ENCODE data around the gene SDR9C7. TPM values are rescaled to one million over a fixed set of nuclear protein-coding genes. Genes with fewer than 3 reads are reported as not detected.
"Not testable (repeated sequence)": the region's sequence is repeated elsewhere in the genome, so short reads cannot be mapped to it uniquely, and the experiment has no call there.

SDR9C7 gene
- total RNA-seq, 1 donor from 2014 or later = not detected

- H4K20me1 ChIP-seq (ENCODE audit: insufficient read depth, low read length) = no peaks in the 10 kb centered on the region
- H3K79me2 ChIP-seq (ENCODE audit: insufficient read depth, low read length) = no peaks in the 10 kb centered on the region
- H3K27me3 Mint-ChIP-seq (ENCODE audit: low read depth, unreplicated experiment) = no peaks in the 10 kb centered on the region
- no peak overlapping the region for H3K27ac ChIP-seq (ENCODE audit: low read depth, low read length)
- DNase-seq (ENCODE audit: low read depth) (no peak), FAIRE-seq (no peak)
- no peak overlapping the region for H3K9ac ChIP-seq (ENCODE audit: low read length)
- no peak overlapping the region for H3K4me3 Mint-ChIP-seq (ENCODE audit: unreplicated experiment)
- no peaks in the 10 kb centered on the region for H3K9me3 Mint-ChIP-seq (ENCODE audit: unreplicated experiment)
- no peak overlapping the region for H3K4me2 ChIP-seq (ENCODE audit: low read length)
- no peak overlapping the region for H3K4me3 ChIP-seq (ENCODE audit: insufficient read depth, low read depth, low read length)
- no peaks in the 10 kb centered on the region for H3K4me1 ChIP-seq (ENCODE audit: insufficient read depth, low read length)
- H3K36me3 Mint-ChIP-seq (ENCODE audit: low read depth, unreplicated experiment) = peaks cover 3% of the 10 kb centered on the region
- H3K9me3 ChIP-seq (ENCODE audit: insufficient read depth, low read depth, low read length) = no peaks in the 10 kb centered on the region
- TF ChIP-seq EZH2 (IDR thresholded peaks at IDR 0.05; ENCODE audit: insufficient read depth, low read length) = no peak
- TF ChIP-seq, protein P1, sequence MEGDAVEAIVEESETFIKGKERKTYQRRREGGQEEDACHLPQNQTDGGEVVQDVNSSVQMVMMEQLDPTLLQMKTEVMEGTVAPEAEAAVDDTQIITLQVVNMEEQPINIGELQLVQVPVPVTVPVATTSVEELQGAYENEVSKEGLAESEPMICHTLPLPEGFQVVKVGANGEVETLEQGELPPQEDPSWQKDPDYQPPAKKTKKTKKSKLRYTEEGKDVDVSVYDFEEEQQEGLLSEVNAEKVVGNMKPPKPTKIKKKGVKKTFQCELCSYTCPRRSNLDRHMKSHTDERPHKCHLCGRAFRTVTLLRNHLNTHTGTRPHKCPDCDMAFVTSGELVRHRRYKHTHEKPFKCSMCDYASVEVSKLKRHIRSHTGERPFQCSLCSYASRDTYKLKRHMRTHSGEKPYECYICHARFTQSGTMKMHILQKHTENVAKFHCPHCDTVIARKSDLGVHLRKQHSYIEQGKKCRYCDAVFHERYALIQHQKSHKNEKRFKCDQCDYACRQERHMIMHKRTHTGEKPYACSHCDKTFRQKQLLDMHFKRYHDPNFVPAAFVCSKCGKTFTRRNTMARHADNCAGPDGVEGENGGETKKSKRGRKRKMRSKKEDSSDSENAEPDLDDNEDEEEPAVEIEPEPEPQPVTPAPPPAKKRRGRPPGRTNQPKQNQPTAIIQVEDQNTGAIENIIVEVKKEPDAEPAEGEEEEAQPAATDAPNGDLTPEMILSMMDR (IDR thresholded peaks at IDR 0.05; ENCODE audit: insufficient read depth, low read depth, low read length) = no peak
- no peak overlapping the region for H2AFZ ChIP-seq (ENCODE audit: low read depth, low read length)
- H3K27ac Mint-ChIP-seq (ENCODE audit: unreplicated experiment) = no peak overlapping the region
- peaks cover 7% of the 10 kb centered on the region for H3K4me1 Mint-ChIP-seq (ENCODE audit: low read depth, unreplicated experiment)
- H3K36me3 ChIP-seq (ENCODE audit: insufficient read depth, low read length) = no peaks in the 10 kb centered on the region
- no peaks in the 10 kb centered on the region for H3K27me3 ChIP-seq (ENCODE audit: insufficient read depth, low read length)
These were observed 44.4 kb upstream of the SDR9C7 start for GRCh38 chr12:56978397-56979138.

DNA sequence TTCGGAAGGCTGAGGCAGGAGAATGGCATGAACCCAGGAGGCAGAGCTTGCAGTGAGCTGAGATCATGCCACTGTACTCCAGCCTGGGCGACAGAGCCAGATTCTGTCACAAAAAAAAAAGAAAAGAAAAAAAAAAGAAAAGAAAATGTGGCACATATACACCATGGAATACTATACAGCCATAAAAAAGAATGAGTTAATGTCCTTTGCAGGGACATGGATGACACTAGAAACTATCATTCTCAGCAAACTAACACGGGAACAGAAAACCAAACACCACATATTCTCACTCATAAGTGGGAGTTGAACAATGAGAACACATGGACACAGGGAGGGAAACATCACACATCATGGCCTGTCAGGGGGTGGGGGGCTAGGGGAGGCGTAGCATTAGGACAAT is 43.2 kb upstream of the SDR9C7 start:
- not testable (repeated sequence) for H3K27ac Mint-ChIP-seq (ENCODE audit: unreplicated experiment); H3K4me2 ChIP-seq (ENCODE audit: low read length); H3K9me3 ChIP-seq (ENCODE audit: insufficient read depth, low read depth, low read length); H3K4me1 Mint-ChIP-seq (ENCODE audit: low read depth, unreplicated experiment); H3K4me3 Mint-ChIP-seq (ENCODE audit: unreplicated experiment); H2AFZ ChIP-seq (ENCODE audit: low read depth, low read length); H3K27me3 Mint-ChIP-seq (ENCODE audit: low read depth, unreplicated experiment); H3K36me3 ChIP-seq (ENCODE audit: insufficient read depth, low read length); H3K9me3 Mint-ChIP-seq (ENCODE audit: unreplicated experiment); H3K4me1 ChIP-seq (ENCODE audit: insufficient read depth, low read length); H4K20me1 ChIP-seq (ENCODE audit: insufficient read depth, low read length); H3K27ac ChIP-seq (ENCODE audit: low read depth, low read length); DNase-seq (ENCODE audit: low read depth); H3K4me3 ChIP-seq (ENCODE audit: insufficient read depth, low read depth, low read length); H3K36me3 Mint-ChIP-seq (ENCODE audit: low read depth, unreplicated experiment); H3K9ac ChIP-seq (ENCODE audit: low read length); H3K27me3 ChIP-seq (ENCODE audit: insufficient read depth, low read length); FAIRE-seq; H3K79me2 ChIP-seq (ENCODE audit: insufficient read depth, low read length)

DNA sequence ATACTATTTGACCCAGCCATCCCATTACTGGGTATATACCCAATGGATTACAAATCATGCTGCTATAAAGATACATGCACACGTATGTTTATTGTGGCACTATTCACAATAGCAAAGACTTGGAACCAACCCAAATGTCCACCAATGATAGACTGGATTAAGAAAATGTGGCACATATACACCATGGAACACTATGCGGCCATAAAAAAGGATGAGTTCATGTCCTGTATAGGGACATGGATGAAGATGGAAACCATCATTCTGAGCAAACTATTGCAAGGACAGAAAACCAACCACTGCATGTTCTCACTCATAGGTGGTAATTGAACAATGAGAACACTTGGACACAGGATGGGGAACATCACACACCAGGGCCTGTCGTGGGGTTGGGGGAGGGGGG is 40.0 kb upstream of the SDR9C7 start:
- not testable (repeated sequence) for H4K20me1 ChIP-seq (ENCODE audit: insufficient read depth, low read length); H3K27me3 ChIP-seq (ENCODE audit: insufficient read depth, low read length); H3K27ac Mint-ChIP-seq (ENCODE audit: unreplicated experiment); H3K9me3 ChIP-seq (ENCODE audit: insufficient read depth, low read depth, low read length); H3K4me3 Mint-ChIP-seq (ENCODE audit: unreplicated experiment); H3K27ac ChIP-seq (ENCODE audit: low read depth, low read length); DNase-seq (ENCODE audit: low read depth); H3K4me1 Mint-ChIP-seq (ENCODE audit: low read depth, unreplicated experiment); H3K36me3 ChIP-seq (ENCODE audit: insufficient read depth, low read length); H3K4me2 ChIP-seq (ENCODE audit: low read length); H3K4me3 ChIP-seq (ENCODE audit: insufficient read depth, low read depth, low read length); H3K4me1 ChIP-seq (ENCODE audit: insufficient read depth, low read length); FAIRE-seq; H3K36me3 Mint-ChIP-seq (ENCODE audit: low read depth, unreplicated experiment); H3K9ac ChIP-seq (ENCODE audit: low read length); H2AFZ ChIP-seq (ENCODE audit: low read depth, low read length); H3K79me2 ChIP-seq (ENCODE audit: insufficient read depth, low read length)
- peaks cover 11% of the 10 kb centered on the region for H3K9me3 Mint-ChIP-seq (ENCODE audit: unreplicated experiment)
- peaks cover 27% of the 10 kb centered on the region for H3K27me3 Mint-ChIP-seq (ENCODE audit: low read depth, unreplicated experiment)

- H3K27ac Mint-ChIP-seq (ENCODE audit: unreplicated experiment); H3K4me2 ChIP-seq (ENCODE audit: low read length); H3K4me3 Mint-ChIP-seq (ENCODE audit: unreplicated experiment): not testable (repeated sequence)
These were observed 34.7 kb upstream of the SDR9C7 start for GRCh38 chr12:56968910-56969309.

DNA sequence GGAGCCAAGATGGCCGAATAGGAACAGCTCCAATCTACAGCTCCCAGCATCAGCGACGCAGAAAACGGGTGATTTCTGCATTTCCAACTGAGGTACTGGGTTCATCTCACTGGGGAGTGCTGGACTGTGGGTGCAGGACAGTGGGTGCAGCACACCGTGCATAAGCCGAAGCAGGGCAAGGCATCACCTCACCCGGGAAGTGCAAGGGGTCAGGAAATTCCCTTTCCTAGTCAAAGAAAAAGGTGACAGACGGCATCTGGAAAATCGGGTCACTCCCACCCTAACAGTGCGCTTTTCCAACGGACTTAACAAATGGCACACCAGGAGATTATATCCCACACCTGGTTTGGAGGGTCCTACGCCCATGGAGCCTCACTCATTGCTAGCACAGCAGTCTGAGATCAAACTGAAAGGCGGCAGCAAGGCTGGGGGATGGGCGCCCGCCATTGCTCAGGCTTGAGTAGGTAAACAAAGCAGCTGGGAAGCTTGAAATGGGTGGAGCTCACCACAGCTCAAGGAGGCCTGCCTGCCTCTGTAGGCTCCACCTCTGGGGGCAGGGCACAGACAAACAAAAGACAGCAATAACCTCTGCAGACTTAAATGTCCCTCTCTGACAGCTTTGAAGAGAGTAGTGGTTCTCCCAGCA is 31.9 kb upstream of the SDR9C7 start:
- Mint-ChIP-seq H3K9me3 (ENCODE audit: unreplicated experiment) (peaks cover 29% of the 10 kb centered on the region), H3K27me3 (ENCODE audit: low read depth, unreplicated experiment) (peaks cover 32% of the 10 kb centered on the region)
- not testable (repeated sequence) for H3K9ac ChIP-seq (ENCODE audit: low read length); H3K4me1 ChIP-seq (ENCODE audit: insufficient read depth, low read length); H3K27me3 ChIP-seq (ENCODE audit: insufficient read depth, low read length); FAIRE-seq; DNase-seq (ENCODE audit: low read depth); H3K27ac ChIP-seq (ENCODE audit: low read depth, low read length); H3K4me3 Mint-ChIP-seq (ENCODE audit: unreplicated experiment); H3K4me2 ChIP-seq (ENCODE audit: low read length); H2AFZ ChIP-seq (ENCODE audit: low read depth, low read length); H4K20me1 ChIP-seq (ENCODE audit: insufficient read depth, low read length); H3K4me3 ChIP-seq (ENCODE audit: insufficient read depth, low read depth, low read length); H3K36me3 ChIP-seq (ENCODE audit: insufficient read depth, low read length); H3K9me3 ChIP-seq (ENCODE audit: insufficient read depth, low read depth, low read length); H3K4me1 Mint-ChIP-seq (ENCODE audit: low read depth, unreplicated experiment); H3K36me3 Mint-ChIP-seq (ENCODE audit: low read depth, unreplicated experiment); H3K79me2 ChIP-seq (ENCODE audit: insufficient read depth, low read length); H3K27ac Mint-ChIP-seq (ENCODE audit: unreplicated experiment)

More at GRCh38 chr12:56968910-56969309, 34.7 kb upstream of the SDR9C7 start:
- not testable (repeated sequence) for FAIRE-seq; H3K9me3 ChIP-seq (ENCODE audit: insufficient read depth, low read depth, low read length); H3K36me3 Mint-ChIP-seq (ENCODE audit: low read depth, unreplicated experiment); H2AFZ ChIP-seq (ENCODE audit: low read depth, low read length); H3K27me3 ChIP-seq (ENCODE audit: insufficient read depth, low read length); DNase-seq (ENCODE audit: low read depth); H4K20me1 ChIP-seq (ENCODE audit: insufficient read depth, low read length); H3K9ac ChIP-seq (ENCODE audit: low read length); H3K4me3 ChIP-seq (ENCODE audit: insufficient read depth, low read depth, low read length); H3K27ac ChIP-seq (ENCODE audit: low read depth, low read length); H3K4me1 Mint-ChIP-seq (ENCODE audit: low read depth, unreplicated experiment); H3K4me1 ChIP-seq (ENCODE audit: insufficient read depth, low read length); H3K79me2 ChIP-seq (ENCODE audit: insufficient read depth, low read length); H3K36me3 ChIP-seq (ENCODE audit: insufficient read depth, low read length)
- Mint-ChIP-seq H3K9me3 (ENCODE audit: unreplicated experiment) (peaks cover 24% of the 10 kb centered on the region), H3K27me3 (ENCODE audit: low read depth, unreplicated experiment) (peaks cover 27% of the 10 kb centered on the region)

Measured in astrocyte (in vitro differentiated cells and primary cell).